ENCODE results near the gene CNNM4. TPM values are rescaled to one million over a fixed set of nuclear protein-coding genes. Genes with fewer than 3 reads are reported as not detected.

Gene CNNM4
- total RNA-seq, 1 experiment from 2014 or later = 28.3 TPM

DNA sequence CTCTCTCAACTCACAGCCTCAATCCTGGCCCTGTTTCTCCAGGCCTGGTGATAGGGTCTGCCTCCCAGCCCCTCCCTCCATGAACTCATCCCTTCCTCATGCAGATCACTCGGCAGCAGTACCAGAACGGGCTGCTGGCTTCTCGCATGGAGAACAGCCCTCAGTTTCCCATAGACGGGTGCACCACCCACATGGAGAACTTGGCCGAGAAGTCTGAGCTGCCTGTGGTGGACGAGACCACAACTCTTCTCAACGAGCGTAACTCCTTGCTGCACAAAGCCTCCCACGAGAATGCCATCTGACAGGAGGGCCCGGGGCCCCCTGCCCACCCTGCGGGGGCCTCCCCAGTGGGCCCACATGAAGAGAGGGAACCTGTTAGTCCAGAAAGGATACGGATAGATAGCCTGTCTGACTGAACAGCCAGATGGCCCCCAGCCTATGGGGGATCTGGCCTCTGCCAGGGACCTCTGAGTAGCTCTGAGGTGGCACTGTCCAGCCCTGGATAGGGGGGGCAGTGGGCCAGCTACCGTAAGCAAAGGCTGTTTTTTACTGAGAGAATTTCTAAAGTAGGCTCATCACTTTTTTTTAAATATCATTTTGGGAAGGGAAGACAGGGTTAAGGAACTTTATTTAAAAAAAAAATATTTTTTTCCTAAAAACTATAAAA lies 48.6 kb downstream of the CNNM4 start:
- H3K27me3 Mint-ChIP-seq (ENCODE audit: insufficient read depth, unreplicated experiment) = no peaks in the 10 kb centered on the region
- Histone ChIP-seq H3K4me1 (no peaks in the 10 kb centered on the region), H3K27me3 (replicated peaks; ENCODE audit: control insufficient read depth, insufficient read depth, low read length) (no peaks in the 10 kb centered on the region), H3K9me3 (no peaks in the 10 kb centered on the region), H3K36me3 (ENCODE audit: control insufficient read depth, insufficient read depth, low read length) (peaks cover 6% of the 10 kb centered on the region), H3K4me3 (ENCODE audit: low read depth, low read length) (no peak overlapping the region)
- BruUV-seq (replicated peaks) = no TSS peak
- intact Hi-C loops (cut with micrococcal nuclease; ENCODE audit: unreplicated experiment) = no loop called here
- no peak for DNase-seq
- H3K36me3 Mint-ChIP-seq (ENCODE audit: insufficient read depth, unreplicated experiment) = peaks cover 12% of the 10 kb centered on the region
- H3K9me3 Mint-ChIP-seq (ENCODE audit: unreplicated experiment) = no peaks in the 10 kb centered on the region
- H3K27ac Mint-ChIP-seq (ENCODE audit: unreplicated experiment) = no peak overlapping the region
- ChIA-PET POLR2A (no interaction called here), CTCF (no interaction called here)
- H3K4me3 Mint-ChIP-seq (ENCODE audit: unreplicated experiment) = no peak overlapping the region
- no peak for TF ChIP-seq CTCF (IDR thresholded peaks at IDR 0.05; ENCODE audit: insufficient read depth in 1 of 2, low read depth in 1 of 2, low read length in 1 of 2, severe bottlenecking in 1 of 2, unreplicated experiment in 1 of 2)
- H3K4me1 Mint-ChIP-seq (ENCODE audit: low read depth, unreplicated experiment) = peaks cover 14% of the 10 kb centered on the region

- ChIA-PET CTCF (no interaction called here), POLR2A (no interaction called here)
- intact Hi-C loops (cut with micrococcal nuclease; ENCODE audit: unreplicated experiment) = no loop called here
- Mint-ChIP-seq H3K4me1 (ENCODE audit: low read depth, unreplicated experiment) (peaks cover 14% of the 10 kb centered on the region), H3K27ac (ENCODE audit: unreplicated experiment) (no peak overlapping the region), H3K4me3 (ENCODE audit: unreplicated experiment) (no peak overlapping the region), H3K27me3 (ENCODE audit: insufficient read depth, unreplicated experiment) (no peaks in the 10 kb centered on the region), H3K36me3 (ENCODE audit: insufficient read depth, unreplicated experiment) (peaks cover 13% of the 10 kb centered on the region), H3K9me3 (ENCODE audit: unreplicated experiment) (no peaks in the 10 kb centered on the region)
- TSS peak; percentile 27 for BruUV-seq (replicated peaks)
- TF ChIP-seq CTCF (IDR thresholded peaks at IDR 0.05; ENCODE audit: insufficient read depth in 1 of 2, low read depth in 1 of 2, low read length in 1 of 2, severe bottlenecking in 1 of 2, unreplicated experiment in 1 of 2) = no peak
- Histone ChIP-seq H3K36me3 (ENCODE audit: control insufficient read depth, insufficient read depth, low read length) (peaks cover 6% of the 10 kb centered on the region), H3K4me1 (peaks cover 4% of the 10 kb centered on the region; the same call in 1 of the 2 replicates), H3K9me3 (no peaks in the 10 kb centered on the region), H3K4me3 (ENCODE audit: low read depth, low read length) (no peak overlapping the region), H3K27me3 (replicated peaks; ENCODE audit: control insufficient read depth, insufficient read depth, low read length) (no peaks in the 10 kb centered on the region)
- no peak for DNase-seq
These were observed 49.5 kb downstream of the CNNM4 start for GRCh38 chr2:96809951-96810782.

- Mint-ChIP-seq H3K4me3 (ENCODE audit: unreplicated experiment) (no peak overlapping the region), H3K36me3 (ENCODE audit: insufficient read depth, unreplicated experiment) (peaks cover 19% of the 10 kb centered on the region), H3K4me1 (ENCODE audit: low read depth, unreplicated experiment) (peaks cover 14% of the 10 kb centered on the region), H3K27ac (ENCODE audit: unreplicated experiment) (no peak overlapping the region), H3K9me3 (ENCODE audit: unreplicated experiment) (no peaks in the 10 kb centered on the region), H3K27me3 (ENCODE audit: insufficient read depth, unreplicated experiment) (no peaks in the 10 kb centered on the region)
- ChIA-PET POLR2A (no interaction called here), CTCF (no interaction called here)
- BruUV-seq (replicated peaks) = no TSS peak
- intact Hi-C loops (cut with micrococcal nuclease; ENCODE audit: unreplicated experiment) = no loop called here
- Histone ChIP-seq H3K4me1 (peaks cover 4% of the 10 kb centered on the region; the same call in 1 of the 2 replicates), H3K9me3 (no peaks in the 10 kb centered on the region), H3K27me3 (replicated peaks; ENCODE audit: control insufficient read depth, insufficient read depth, low read length) (no peaks in the 10 kb centered on the region), H3K36me3 (ENCODE audit: control insufficient read depth, insufficient read depth, low read length) (peaks cover 6% of the 10 kb centered on the region), H3K4me3 (ENCODE audit: low read depth, low read length) (no peak overlapping the region)
- no peak for TF ChIP-seq CTCF (IDR thresholded peaks at IDR 0.05; ENCODE audit: insufficient read depth in 1 of 2, low read depth in 1 of 2, low read length in 1 of 2, severe bottlenecking in 1 of 2, unreplicated experiment in 1 of 2)
- DNase-seq = no peak
These were observed 50.1 kb downstream of the CNNM4 start for GRCh38 chr2:96810783-96811192.
